NOMO-1 treated with DMSO at 0.1 percent for 48 hours (cell line): Measurements from ENCODE around the gene BTAF1.

Experiments
- DNase-seq: peaks from one replicate; lab custom pipeline; 2025; ENCODE audit not compliant: unreplicated experiment; lab: John Stamatoyannopoulos, UW

BTAF1 gene

GRCh38 chr10:91907914-91908336 is 15.6 kb upstream of the BTAF1 start:
- DNase-seq = peak; percentile 38

GRCh38 chr10:91908337-91909116 is 15.0 kb upstream of the BTAF1 start:
- peak; percentile 79 for DNase-seq

- peak; percentile 56 for DNase-seq
These were observed 14.4 kb upstream of the BTAF1 start, which contains the start of gene FGFBP3 for GRCh38 chr10:91909117-91909677. FGFBP3 (minus strand) TSS chr10:91909486; CDS start chr10:91908969, 517 bp downstream.

GRCh38 chr10:91910467-91910866 is 13.1 kb upstream of the BTAF1 start:
- DNase-seq = no peak

- no peak for DNase-seq
These were observed 3.9 kb upstream of the BTAF1 start for GRCh38 chr10:91919651-91920050.

- DNase-seq = peak; percentile 53
These were observed 847 bp downstream of the BTAF1 start for GRCh38 chr10:91924212-91925021.

GRCh38 chr10:91925022-91925320 is 1.4 kb downstream of the BTAF1 start:
- DNase-seq = no peak

GRCh38 chr10:91930939-91931338 is 7.4 kb downstream of the BTAF1 start:
- DNase-seq = no peak

- no peak for DNase-seq
These were observed 8.1 kb downstream of the BTAF1 start for GRCh38 chr10:91931526-91932190.

- no peak for DNase-seq
These were observed 9.2 kb downstream of the BTAF1 start for GRCh38 chr10:91932737-91933136.

GRCh38 chr10:91935886-91936285 is 12.3 kb downstream of the BTAF1 start:
- no peak for DNase-seq

GRCh38 chr10:91939653-91940052 is 16.1 kb downstream of the BTAF1 start:
- DNase-seq = no peak

GRCh38 chr10:91941426-91941825 is 17.9 kb downstream of the BTAF1 start:
- no peak for DNase-seq

GRCh38 chr10:91944880-91945630 is 21.5 kb downstream of the BTAF1 start:
- no peak for DNase-seq

- no peak for DNase-seq
These were observed 30.1 kb downstream of the BTAF1 start for GRCh38 chr10:91953600-91954160.

GRCh38 chr10:91955114-91955513 is 31.5 kb downstream of the BTAF1 start:
- no peak for DNase-seq

- no peak for DNase-seq
These were observed 33.5 kb downstream of the BTAF1 start for GRCh38 chr10:91957091-91957490.

- DNase-seq = no peak
These were observed 45.7 kb downstream of the BTAF1 start for GRCh38 chr10:91969297-91969696.

- DNase-seq = no peak
These were observed 51.4 kb downstream of the BTAF1 start for GRCh38 chr10:91974960-91975359.

GRCh38 chr10:91975438-91975837 is 51.9 kb downstream of the BTAF1 start:
- DNase-seq = no peak
